ENCODE measurements around the gene PTCD1.

PTCD1 gene

DNA sequence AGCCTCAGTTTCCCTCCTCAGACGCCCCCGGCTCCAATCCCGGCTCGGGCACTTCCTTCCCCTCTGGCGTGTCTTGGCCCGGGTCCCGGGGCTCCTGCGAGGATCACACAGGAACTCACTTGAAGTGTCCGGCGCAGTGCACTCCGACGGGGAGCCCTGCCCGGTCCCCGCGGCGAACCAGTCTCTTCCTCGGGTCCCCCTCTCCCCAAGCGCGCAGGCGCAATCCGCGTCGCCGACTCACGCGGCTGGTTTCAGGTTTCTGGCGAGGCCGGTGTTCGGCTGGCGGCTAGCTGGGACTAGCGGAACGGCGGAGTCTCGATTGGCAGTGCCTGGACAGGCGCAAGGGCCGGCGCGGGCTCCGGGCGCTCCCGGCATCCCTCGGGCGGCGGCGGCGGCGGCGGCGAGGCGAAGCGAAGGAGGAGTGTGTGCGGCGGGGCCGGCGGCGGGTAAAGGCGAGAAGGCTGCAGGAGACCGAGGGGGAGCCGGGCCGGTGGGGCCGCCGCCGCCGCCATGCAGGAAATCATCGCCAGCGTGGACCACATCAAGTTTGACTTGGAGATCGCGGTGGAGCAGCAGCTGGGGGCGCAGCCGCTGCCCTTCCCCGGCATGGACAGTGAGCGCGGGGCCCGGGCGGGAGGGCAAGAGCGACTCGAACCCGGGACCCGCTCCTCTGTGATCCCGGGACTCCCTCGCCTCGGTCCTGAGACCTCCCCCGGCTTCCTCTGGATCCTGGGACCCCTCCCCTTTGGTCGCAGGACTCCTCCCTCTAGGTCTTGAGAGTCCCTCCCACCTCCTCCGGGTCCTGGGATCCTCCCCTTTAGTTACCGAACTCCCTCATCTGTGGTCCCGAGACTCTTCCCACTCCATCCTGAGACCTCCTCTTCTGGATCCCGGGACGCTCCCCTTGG, at the start of gene PTCD1, which contains the start of gene CPSF4:
TSS of gene PTCD1 (minus strand) at position 226 of the 908 bp plus-strand sequence. CDS start 3,556 bp downstream, outside the sequence.
TSS of gene CPSF4 (plus strand) at position 371 of the 908 bp plus-strand sequence. CDS start at position 511, 140 bp downstream.
- DNase-seq (ENCODE audit: low read depth): peak; percentile 97

DNA sequence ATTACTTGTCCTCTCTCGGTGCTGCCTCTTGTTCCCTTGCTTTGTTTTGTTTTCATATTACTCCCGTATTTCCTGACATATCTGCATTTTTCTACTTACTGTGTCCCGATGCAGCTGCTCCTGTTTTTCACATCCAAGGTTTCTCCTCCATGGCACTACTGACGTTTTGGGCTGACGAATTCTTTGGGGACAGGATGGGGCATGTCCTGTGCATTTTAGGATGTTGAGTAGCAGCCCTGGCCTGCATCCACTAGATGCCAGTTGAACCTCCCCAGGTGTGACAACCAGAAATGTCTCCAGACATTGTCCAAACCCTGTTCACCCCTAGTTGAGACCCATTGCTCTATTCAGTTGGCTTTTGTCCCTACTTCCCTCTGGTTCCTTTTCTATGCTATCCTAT, 46.5 kb upstream of the PTCD1 start:
- no peak for DNase-seq (ENCODE audit: low read depth)

DNA sequence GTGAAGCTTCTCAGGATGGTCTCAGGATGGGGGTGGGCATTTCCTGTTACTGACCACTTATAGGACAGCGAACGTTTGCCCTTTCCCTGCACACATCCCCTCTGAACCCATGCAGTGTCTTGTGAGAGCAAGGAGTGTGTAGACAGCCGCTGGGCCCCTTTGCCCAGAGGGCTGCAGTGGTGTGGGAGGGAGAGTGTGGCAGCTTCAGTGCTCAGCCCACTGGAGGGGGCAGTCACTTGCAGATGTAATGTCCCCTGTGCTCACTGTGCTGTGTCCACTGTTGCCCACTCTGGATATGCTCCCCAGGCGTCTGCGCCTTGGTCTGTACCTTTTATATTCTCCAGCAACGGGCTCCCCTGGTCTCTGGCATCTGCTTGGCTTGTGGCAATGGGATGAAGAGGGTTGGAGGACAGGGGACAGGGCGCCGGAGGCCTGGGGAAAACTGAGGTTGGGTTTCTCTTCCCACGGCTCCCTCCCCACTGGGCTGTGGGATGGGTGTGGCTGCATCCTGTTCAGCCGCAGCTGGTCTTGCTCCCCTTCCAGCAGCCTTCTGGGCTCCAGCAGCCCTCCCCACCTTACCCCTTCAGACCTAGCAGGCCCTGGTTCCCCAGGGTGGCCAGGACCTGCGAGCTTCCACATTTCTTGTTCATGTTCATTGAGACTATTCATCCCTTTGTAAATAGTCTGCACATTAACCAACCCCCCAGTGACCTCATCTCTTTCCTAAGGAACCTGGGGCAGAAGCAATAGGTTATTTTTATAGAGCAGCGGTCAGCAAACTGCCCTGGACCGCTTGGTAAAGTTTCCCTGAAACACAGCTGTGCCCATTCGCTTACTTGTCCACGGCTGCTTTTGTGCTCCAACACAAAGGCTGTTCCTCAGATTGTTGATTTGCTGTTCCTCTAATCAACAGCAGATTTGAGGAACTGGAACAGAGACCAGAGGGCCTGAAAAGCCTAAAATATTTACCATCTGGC, 40.2 kb upstream of the PTCD1 start:
- DNase-seq (ENCODE audit: low read depth): no peak

GRCh38 chr7:99476107-99476506, 37.5 kb upstream of the PTCD1 start:
- no peak for DNase-seq (ENCODE audit: low read depth)

DNA sequence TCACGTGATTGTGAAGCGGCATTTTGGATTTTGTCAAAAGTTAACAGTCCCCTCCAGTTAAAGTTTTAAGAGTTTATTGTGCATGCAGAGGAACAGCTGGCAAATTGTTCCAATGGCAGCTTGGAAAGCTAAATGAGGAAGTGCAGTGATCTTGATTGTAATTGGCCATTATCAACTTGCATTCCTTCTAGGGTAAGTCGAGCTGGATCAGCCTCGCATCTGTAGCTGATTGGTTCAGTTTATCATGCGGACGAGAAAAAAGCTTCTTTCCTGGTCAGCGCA, 34.7 kb upstream of the PTCD1 start:
- DNase-seq (ENCODE audit: low read depth): peak; percentile 79

GRCh38 chr7:99472561-99473314, 34.1 kb upstream of the PTCD1 start, which contains the start of gene ZNF789:
ZNF789 (plus strand) TSS chr7:99472890; CDS start chr7:99476457, 3,567 bp downstream.
- DNase-seq (ENCODE audit: low read depth): peak; percentile 95

DNA sequence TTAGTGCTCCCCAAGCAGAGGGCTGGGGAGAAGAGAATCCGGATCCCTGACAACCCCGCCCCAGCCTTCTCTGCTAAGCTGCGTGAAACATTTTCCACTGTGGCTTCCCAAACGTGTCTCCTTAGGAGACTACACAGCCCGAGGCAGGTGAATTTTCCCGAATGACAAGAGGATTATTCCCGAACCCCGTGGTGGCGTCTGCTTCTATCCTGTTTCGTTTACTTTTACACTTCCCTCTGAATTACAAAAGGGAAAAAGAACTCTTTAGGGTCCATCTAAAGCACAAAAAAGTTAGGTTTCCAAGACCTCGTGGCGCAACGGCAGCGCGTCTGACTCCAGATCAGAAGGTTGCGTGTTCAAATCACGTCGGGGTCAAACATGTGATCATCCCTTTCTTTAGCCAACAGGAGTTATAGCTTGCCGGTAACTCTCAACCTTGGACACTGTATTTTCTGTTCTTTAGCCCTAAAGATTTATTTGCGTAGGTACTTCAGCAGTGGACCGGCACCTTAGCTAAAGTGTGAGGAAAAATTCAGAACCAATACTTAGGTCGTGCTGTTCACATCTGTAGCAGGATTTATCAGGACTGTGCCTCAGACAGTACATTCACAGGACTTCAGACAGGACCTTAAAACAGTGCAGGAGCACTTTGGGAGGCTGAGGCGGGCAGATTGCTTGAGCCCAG, 30.9 kb upstream of the PTCD1 start:
- DNase-seq (ENCODE audit: low read depth): no peak

- no peak for DNase-seq (ENCODE audit: low read depth)
These were observed 29.8 kb upstream of the PTCD1 start for GRCh38 chr7:99468336-99468918.

DNA sequence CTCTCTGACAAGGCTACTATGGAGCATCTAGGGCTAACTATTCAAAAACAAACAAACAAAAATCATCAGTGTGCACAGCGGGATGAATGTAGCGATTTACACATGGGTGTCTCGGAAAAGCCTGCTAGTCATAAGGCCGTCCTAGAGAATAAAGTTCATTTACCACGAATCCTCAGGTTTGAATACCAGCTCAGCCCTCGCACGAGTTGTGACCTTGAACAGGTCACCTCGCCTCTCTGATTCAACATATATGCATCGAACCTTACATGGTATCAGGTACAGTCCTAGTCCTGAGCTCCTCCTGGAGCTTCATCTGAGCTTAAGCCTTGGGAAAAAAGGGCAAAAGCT, 26.8 kb upstream of the PTCD1 start:
- DNase-seq (ENCODE audit: low read depth): no peak

DNA sequence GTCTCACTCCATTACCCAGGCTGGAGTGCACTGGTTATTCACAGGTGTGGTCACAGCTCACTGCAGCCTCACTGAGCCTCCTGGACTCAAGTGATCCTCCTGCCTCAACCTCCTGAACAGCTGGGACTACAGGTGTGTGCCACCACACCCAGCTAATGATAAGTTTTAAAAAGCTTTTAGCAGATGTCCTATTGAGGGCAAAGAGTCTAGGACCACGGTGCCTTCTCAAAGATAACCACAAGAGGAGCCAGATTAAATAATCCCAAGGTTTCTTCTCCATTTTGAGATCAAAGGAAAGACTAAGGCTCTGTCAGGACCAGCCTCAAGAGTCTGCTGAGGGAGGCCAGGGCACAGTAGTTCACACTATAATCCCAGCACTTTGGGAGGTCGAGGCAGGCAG, 22.6 kb upstream of the PTCD1 start:
- no peak for DNase-seq (ENCODE audit: low read depth)

GRCh38 chr7:99460651-99461050, 22.1 kb upstream of the PTCD1 start:
- DNase-seq (ENCODE audit: low read depth): no peak

GRCh38 chr7:99459087-99459486, 20.5 kb upstream of the PTCD1 start:
- DNase-seq (ENCODE audit: low read depth): peak; percentile 21

DNA sequence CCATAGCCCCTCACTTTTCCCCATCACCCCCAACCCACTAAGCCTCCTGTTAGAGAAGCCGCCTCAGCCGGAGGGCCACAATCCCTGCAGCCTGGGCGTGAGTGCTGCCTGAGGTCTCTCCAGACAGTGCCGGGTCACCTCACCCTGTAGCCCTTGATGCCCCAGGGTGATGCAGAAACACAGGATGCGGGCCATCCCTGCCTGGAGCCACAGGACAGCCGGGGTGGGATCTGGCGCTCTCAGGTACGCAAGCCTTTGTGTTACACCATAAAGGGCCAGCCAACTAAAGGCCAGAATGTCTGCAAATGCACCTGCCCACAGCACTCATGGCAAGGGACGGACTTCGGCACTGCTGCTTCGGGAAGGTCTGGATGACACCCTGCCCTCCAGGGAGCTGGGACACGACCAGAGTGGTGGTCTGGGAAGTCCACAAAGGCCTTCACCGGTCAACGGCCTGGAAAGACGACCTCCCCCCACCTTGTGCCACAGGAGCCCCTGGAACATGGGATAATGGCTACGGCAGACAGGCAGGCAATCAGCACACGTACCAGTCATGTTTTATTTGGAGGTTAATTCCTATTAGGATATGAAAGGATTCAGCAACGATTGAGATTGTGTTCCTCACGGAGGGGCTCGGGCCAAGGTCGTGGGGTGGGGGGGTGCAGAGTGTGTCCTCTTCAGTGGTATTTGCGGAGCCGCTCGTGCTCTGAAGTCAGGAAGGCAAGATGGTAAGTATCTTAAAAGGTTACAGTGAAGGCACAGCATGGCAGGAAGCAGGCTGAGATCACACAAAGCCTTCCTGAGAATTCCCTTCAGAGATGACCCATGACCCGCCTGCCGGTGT, 19.3 kb upstream of the PTCD1 start:
- DNase-seq (ENCODE audit: low read depth): no peak

DNA sequence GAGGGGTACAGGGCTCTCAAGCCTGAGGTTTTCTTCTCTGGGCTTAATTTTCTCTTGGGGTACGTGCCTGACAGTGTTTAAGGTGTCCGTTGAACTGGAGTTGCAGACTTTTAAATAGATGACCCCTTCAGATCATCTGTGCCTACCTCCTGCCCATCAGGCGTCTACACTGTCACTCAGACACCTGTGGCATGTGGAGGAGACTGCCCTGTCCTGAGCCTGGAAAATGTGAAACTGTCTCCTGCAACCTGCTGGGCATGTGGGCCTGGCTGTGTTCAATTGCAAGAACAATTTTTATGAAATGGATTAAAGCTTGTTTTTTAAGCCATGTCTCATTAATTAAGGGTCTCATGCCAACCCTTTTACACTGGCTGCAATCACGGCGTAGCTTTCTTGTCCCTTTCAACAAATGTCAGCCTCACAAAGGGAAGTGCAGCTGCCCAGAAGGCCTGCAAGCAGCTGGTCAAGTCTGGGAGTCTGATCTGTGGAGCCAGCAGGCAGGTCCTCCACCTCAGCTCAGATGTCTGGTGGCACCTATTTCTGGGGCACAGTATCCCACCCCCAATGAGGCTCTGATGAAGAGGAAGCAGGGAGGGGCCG, 18.6 kb upstream of the PTCD1 start:
- DNase-seq (ENCODE audit: low read depth): no peak

DNA sequence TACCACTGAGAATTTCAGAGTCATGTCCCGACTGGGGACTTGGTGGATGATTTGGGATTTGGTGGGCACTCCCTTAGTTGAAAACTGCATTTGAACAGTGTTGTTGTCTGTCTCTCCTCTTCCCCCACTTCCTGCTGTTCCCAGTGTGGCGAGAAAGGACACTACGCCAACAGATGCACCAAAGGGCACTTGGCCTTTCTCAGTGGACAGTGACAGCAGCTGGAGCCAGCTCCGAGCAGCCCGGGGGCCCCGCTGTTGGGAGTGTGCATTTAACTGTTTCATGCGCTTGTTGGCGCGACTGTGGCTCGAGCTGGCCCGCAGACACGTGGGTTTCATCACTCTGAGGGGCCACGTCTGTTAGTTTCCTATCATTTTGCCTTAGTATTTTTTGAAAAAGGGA, 17.7 kb upstream of the PTCD1 start:
- DNase-seq (ENCODE audit: low read depth): no peak

GRCh38 chr7:99455874-99456273, 17.3 kb upstream of the PTCD1 start:
- DNase-seq (ENCODE audit: low read depth): no peak

GRCh38 chr7:99453105-99453504, 14.5 kb upstream of the PTCD1 start:
- DNase-seq (ENCODE audit: low read depth): no peak

GRCh38 chr7:99452541-99452940, 13.9 kb upstream of the PTCD1 start:
- no peak for DNase-seq (ENCODE audit: low read depth)

GRCh38 chr7:99451936-99452335, 13.3 kb upstream of the PTCD1 start:
- DNase-seq (ENCODE audit: low read depth): no peak

DNA sequence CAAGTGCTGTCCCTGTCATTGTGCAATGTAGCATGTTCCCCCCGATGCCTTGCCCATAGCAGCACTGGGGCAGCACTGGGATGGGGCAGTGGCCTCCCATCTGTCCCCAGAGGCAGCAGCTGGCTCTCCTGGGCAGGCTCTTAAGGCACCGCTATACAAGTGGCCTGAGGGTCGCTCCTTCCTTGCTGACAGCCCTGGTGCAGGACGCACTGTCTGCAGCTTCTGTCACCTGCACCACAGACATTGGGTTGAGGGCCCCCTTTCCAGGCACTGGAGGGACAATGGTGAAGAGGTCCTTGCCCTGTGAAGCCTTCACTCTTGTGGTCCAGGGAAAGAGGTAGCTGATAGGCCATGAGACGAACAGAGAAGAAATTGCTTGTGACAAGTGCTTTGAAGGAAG, 10.7 kb upstream of the PTCD1 start:
- no peak for DNase-seq (ENCODE audit: low read depth)

Measured in EH (cell line).